NB4 (cell line): Measurements from ENCODE around the gene ADGRA1.

Source experiments
- CTCF ChIP-seq: IDR thresholded peaks from one replicate; pipeline ENCODE4 v1.5.1; 2012; ENCODE audit warnings: low read depth, low read length
- MAX ChIP-seq: IDR thresholded peaks from 2 replicates; pipeline ENCODE4 v1.6.1; 2011; ENCODE audit warnings: low read depth, low read length

- TF ChIP-seq CTCF (no peak), MAX (no peak)
Measured at GRCh38 chr10:133104068-133104962, 16.6 kb downstream of the ADGRA1 start.
